ENCODE results near the gene TXNDC11.

Gene TXNDC11

GRCh38 chr16:11755022-11755760, 12.5 kb upstream of the TXNDC11 start:
- DNase-seq (ENCODE audit: low read depth in 2 of 2): no peak

- DNase-seq (ENCODE audit: low read depth in 2 of 2): no peak
Observed at GRCh38 chr16:11752856-11753255, 10.2 kb upstream of the TXNDC11 start.

DNA sequence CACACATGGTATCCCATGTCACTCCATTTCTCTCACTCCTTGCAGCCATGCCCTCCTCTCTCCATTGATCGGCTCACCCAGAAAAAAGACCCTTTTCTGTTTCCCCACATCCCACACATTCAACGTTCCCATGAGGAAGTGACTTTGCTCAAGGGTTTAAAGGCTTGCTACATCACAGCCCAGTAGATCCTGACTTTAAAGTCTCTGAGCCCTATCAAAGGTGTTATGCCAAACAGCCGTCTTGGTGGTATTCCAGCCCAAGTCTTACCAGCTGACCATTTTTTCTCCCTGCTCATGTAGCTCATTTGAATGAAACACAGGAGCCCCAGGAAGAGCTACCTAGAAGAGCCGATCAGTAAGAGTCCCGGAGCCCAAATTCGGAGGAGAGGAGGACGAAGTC, 7.4 kb upstream of the TXNDC11 start:
- no peak for DNase-seq (ENCODE audit: low read depth in 2 of 2)

- DNase-seq (ENCODE audit: low read depth in 2 of 2): no peak
Observed at GRCh38 chr16:11748404-11749254, 6.0 kb upstream of the TXNDC11 start.

DNA sequence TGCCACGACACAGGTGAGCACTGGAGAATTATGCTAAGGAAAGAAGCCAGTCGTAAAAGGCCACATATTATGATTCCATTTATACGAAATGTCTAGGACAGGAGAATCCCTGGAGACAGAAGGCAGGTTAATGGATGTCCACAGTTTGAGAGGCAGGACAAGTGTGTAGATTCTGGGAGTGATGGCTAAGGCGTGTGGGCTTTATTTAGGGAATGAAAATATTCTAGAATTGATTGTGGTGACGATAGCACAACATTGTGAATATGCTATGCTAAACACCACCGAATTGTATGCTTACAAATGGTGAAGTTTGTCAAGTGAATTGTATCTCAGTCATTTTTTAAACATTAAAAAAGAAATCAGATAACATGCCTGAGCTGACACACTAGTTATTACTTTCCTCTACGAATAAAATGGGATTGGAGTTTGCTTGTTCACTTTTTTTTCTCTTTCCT, 5.3 kb upstream of the TXNDC11 start:
- DNase-seq (ENCODE audit: low read depth in 2 of 2): no peak

DNA sequence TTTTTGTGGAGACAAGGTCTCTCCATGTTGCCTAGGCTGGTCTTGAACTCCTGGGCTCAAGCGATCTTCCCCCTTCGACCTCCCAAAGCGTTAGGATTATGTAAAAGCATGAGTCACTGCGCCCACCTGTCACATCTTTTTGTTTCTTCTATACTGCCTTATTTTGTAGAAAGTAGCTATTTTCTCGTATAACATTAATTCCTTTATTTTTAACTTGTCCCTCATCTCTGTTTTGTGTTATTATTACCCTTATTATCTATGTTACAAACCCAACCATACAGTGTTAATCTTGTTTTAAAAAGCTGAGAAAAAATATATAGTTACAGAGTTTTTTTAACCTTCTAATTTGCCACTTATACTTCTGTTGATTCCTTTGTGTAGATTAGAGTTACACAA, 1.4 kb upstream of the TXNDC11 start:
- no peak for DNase-seq (ENCODE audit: low read depth in 2 of 2)

- no peak for DNase-seq (ENCODE audit: low read depth in 2 of 2)
Observed at GRCh38 chr16:11743308-11744074, 834 bp upstream of the TXNDC11 start.

GRCh38 chr16:11742093-11742535, 543 bp downstream of the TXNDC11 start:
- no peak for DNase-seq (ENCODE audit: low read depth in 2 of 2)

- DNase-seq (ENCODE audit: low read depth in 2 of 2): no peak
Observed at GRCh38 chr16:11740567-11740966, 2.1 kb downstream of the TXNDC11 start.

- no peak for DNase-seq (ENCODE audit: low read depth in 2 of 2)
Observed at GRCh38 chr16:11738742-11739544, 3.7 kb downstream of the TXNDC11 start.

- no peak for DNase-seq (ENCODE audit: low read depth in 2 of 2)
Observed at GRCh38 chr16:11737713-11738112, 4.9 kb downstream of the TXNDC11 start.

GRCh38 chr16:11736903-11737302, 5.8 kb downstream of the TXNDC11 start:
- no peak for DNase-seq (ENCODE audit: low read depth in 2 of 2)

DNA sequence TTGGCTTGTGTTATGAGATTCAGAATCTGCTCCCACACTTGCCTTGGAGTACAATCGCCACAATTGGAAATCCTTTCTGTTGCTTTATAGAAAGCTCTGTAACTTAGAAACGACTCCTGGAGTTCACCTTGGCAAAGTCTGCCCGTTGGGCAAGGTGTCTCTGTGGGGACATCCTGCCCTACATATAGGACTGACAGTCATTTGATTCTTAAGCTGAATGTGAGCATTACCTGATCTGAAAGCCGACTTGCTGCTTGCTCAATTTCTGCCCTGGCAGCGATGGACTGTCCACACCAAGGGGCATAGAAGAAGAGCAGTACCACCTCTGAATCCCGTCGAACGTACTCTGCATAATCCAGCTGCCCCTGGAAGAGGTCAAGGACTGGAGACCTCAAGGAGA, 6.9 kb downstream of the TXNDC11 start:
- no peak for DNase-seq (ENCODE audit: low read depth in 2 of 2)

GRCh38 chr16:11734653-11735043, 8.0 kb downstream of the TXNDC11 start:
- no peak for DNase-seq (ENCODE audit: low read depth in 2 of 2)

DNA sequence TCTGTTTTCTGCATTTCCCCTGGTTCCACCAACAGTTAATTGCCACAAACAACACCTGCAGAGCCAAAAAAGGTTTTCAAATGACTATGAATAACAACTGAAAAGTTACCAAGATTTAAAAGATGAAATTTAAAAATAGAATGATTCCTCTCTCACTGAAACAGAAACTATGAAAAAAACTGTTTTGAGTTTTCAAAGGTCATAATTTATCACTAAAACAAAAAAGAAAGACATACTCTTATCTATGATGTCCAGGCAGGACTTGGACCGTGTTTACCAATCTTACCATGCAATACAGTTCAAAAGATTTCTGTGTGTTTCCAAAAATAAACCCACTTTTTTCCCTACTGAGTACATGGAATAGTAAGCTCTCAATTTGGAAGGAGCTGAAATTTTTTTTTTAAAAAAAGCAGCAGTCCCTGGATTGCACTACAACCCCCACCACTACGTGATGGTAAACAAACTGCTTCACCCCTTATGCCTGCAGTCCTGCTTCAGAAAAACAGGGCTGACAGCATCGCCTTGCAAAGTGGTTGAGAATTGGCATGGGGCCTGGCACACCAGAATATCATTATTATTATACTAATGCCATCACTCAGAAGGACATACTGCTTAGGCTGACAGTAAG, 8.5 kb downstream of the TXNDC11 start:
- no peak for DNase-seq (ENCODE audit: low read depth in 2 of 2)

DNA sequence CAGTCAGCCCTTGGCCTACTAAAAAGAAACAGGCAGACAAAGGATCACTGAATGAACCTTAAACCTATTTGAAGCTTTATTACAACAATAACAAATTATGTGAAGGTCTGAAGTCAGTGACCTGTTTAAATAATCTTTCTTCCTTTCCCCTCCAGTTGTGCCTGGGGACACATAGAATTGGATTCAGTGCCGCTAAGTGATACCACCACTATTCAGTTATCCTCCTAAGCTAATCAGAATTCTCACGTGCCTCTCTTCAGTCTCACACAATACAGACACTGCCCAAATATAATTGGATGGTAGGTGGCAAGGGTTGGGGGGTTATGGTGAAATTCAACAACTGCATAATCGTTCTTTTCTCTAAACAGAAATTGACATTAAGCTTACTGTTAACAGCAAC, 11.4 kb downstream of the TXNDC11 start:
- no peak for DNase-seq (ENCODE audit: low read depth in 2 of 2)

DNA sequence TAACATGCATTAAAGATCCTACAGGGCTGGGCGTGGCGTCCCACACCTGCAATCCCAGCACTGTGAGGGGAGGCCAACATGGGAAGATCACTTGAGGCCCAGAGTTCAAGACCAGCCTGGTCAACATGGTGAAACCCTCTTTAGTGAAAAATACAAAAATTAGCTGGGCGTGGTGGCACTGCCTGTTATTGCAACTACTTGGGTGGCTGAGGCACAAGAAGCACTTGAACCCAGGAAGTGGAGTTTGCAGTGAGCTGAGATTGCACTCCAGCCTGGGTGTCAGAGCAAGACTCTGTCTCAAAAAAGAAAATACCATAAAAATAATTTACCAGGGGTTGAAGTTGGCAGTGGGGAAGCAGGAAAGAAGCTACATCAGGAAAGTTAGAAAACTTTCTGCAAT, 12.9 kb downstream of the TXNDC11 start:
- DNase-seq (ENCODE audit: low read depth in 2 of 2): no peak

DNA sequence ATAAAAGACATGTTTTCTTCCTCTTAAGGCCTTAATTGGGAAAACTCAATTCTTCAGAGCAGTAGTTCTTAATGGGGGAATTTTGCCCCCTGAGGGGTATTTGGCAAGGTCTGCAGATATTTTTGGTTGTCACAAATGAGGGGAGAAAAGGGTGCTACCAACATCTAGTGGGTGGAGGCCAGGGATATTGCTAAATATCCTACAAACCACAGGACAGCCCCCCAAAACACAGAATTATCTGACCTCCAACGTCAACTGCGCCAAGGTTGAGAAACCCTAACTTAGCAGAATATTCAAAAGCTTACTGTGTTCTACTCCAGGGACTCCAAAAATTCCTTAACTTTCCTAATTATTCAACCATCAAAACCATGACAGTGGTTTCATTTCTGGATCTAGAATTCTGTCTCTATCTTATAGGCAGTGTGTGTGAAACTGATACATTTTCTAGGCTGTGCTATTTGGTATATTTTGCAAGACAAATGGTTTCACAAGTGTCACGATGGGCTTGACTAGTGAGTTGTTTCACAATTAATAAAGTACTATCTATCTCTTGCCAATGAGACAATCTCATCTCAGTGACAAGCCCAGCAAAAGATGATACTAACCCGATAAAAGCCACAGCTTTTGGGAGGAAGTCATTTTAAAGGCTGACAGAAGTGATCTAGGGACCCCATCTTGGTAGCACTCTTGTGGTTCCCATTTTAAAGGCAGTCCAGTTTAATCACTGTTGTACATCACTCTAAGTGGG, 14.7 kb downstream of the TXNDC11 start:
- DNase-seq (ENCODE audit: low read depth in 2 of 2): no peak

DNA sequence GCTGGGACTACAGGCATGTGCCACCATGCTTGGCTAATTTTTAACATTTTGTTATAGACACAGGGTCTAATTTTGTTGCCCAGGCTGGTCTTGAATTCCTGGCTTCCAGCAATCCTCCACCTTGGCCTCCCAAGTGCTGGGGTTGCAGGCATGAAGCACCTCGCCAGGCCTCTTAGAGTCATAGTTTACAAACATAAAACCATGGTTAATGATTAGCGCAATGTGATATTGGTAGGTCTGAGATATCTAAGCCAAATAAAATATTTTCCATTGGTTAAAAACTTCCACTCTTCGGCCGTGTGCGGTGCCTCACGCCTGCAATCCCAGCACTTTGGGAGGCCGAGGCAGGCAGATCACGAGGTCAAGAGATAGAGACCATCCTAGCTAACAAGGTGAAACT, 16.6 kb downstream of the TXNDC11 start:
- no peak for DNase-seq (ENCODE audit: low read depth in 2 of 2)

DNA sequence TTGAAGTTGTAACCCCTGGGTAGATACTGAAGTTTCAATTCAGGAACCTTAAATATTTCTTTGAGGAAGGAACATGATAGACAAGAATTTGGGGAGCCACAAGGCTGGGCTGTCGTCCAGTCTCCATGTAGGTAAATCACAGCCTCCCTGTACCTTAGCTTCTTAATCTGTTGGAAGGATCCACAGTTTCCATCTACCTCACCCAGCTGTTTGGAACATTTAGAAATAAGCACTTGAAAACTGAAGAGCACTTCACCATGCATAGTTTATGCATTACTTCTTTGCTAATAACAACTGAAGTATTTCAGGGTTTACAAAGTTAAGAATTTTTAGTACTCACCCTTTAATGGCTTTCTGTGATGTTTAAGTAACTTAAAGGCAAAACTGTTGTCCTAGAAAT, 17.2 kb downstream of the TXNDC11 start:
- no peak for DNase-seq (ENCODE audit: low read depth in 2 of 2)
